HepG2 (cell line): ENCODE data around the gene TBL2. TPM values are rescaled to one million over a fixed set of nuclear protein-coding genes. Genes with fewer than 3 reads are reported as not detected.
A peak's percentile ranks its signal among the peaks of the same experiment; 100 is the strongest.

Experiments
- ARNT2 ChIP-seq: sonication (generic); formaldehyde crosslinking; IDR thresholded peaks from 2 replicates; pipeline ENCODE4 v1.8.0; 2022; ENCODE audit warnings: mild to moderate bottlenecking, low read depth, missing genetic modification reagents, moderate library complexity
- FLYWCH1 ChIP-seq: sonication (generic); formaldehyde crosslinking; IDR thresholded peaks from 2 replicates; pipeline ENCODE4 v1.8.1; 2023; ENCODE audit warnings: mild to moderate bottlenecking, missing genetic modification reagents
- FOXA3 ChIP-seq: IDR thresholded peaks from 2 replicates; pipeline ENCODE4 v1.6.1; 2016; ENCODE audit warnings: missing genetic modification reagents, missing compliant biosample characterization
- GTF3A ChIP-seq: sonication (generic); formaldehyde crosslinking; conservative IDR thresholded peaks from 2 replicates; pipeline ENCODE4 v1.4.0; 2020; ENCODE audit warnings: mild to moderate bottlenecking, missing genetic modification reagents
- MAZ ChIP-seq, 2 experiments: sonication (generic) in 1 of 2; formaldehyde crosslinking in 1 of 2; IDR thresholded peaks; 2 replicates each; pipeline versions ENCODE4 v1.5.0 to v1.6.1; 2012 to 2020; ENCODE audit warnings: low read depth in 2 of 2, mild to moderate bottlenecking in 2 of 2, borderline replicate concordance in 1 of 2, improper control_type of control experiment in 1 of 2, low read length in 1 of 2, missing genetic modification reagents in 1 of 2, moderate library complexity in 1 of 2
- SNRNP70 ChIP-seq: fragments of 200-400 bp; formaldehyde crosslinking; IDR thresholded peaks from 2 replicates; pipeline ENCODE4 v1.6.1; 2017; ENCODE audit warnings: mild to moderate bottlenecking, low read depth, low read length, moderate library complexity
- ZBTB20 ChIP-seq: sonication (generic); formaldehyde crosslinking; IDR thresholded peaks from 2 replicates; pipeline ENCODE4 v1.8.1; 2023; ENCODE audit warnings: missing genetic modification reagents, low read depth, mild to moderate bottlenecking, borderline replicate concordance
- ZNF24 ChIP-seq: fragments of 450-650 bp; IDR thresholded peaks from 2 replicates; pipeline ENCODE4 v1.6.1; 2017; ENCODE audit warnings: antibody characterized with exemption, mild to moderate bottlenecking
- ZNF331 ChIP-seq: sonication (generic); formaldehyde crosslinking; IDR thresholded peaks from 2 replicates; pipeline ENCODE4 v1.4.0; 2020; ENCODE audit warnings: missing genetic modification reagents
- ZNF570 ChIP-seq: sonication (generic); formaldehyde crosslinking; IDR thresholded peaks from 2 replicates; pipeline ENCODE4 v1.4.0; 2020; ENCODE audit warnings: mild to moderate bottlenecking, missing genetic modification reagents, borderline replicate concordance
- ZSCAN30 ChIP-seq: sonication (generic); formaldehyde crosslinking; IDR thresholded peaks from 2 replicates; pipeline ENCODE4 v1.5.0; 2020; ENCODE audit warnings: mild to moderate bottlenecking, missing genetic modification reagents
- polyA plus RNA-seq, 8 experiments: library from polyadenylated mRNA; depleted of rRNA in 3 of 8; stranded (reverse) in 7 of 8; unstranded in 1 of 8; fragments of >200 nt; fragmentation: Illumina TruSeq in 4 of 8; extraction: Trizol in 4 of 8; gene quantifications; 2 replicates each; pipeline versions ENCODE4 v1.2.1 to v1.2.3, GENCODE V29; 2011 to 2016; ENCODE audit warnings: low read depth in 4 of 8, missing spikeins in 1 of 8, mixed read lengths in 1 of 8; ENCODE audit not compliant: insufficient read depth in 1 of 8
- total RNA-seq, 5 experiments: library from RNA; depleted of rRNA; stranded (reverse); fragments of >200 nt; fragmentation: Illumina TruSeq; extraction: Trizol; gene quantifications; 2 replicates each; pipeline ENCODE4 v1.2.3, GENCODE V29; 2016; ENCODE audit warnings: low read depth in 1 of 5
- TF ChIP-seq, protein P1 (sequence below): sonication (generic); formaldehyde crosslinking; IDR thresholded peaks from 2 replicates; pipeline ENCODE4 v1.8.0; 2022; ENCODE audit warnings: low read depth, missing genetic modification reagents
- TF ChIP-seq, protein P2 (sequence below): IDR thresholded peaks from 2 replicates; pipeline ENCODE4 v1.6.1; 2018; ENCODE audit warnings: missing genetic modification reagents
- TF ChIP-seq, protein P3 (sequence below): sonication (generic); formaldehyde crosslinking; IDR thresholded peaks from 2 replicates; pipeline ENCODE4 v1.4.0; 2020; ENCODE audit warnings: mild to moderate bottlenecking, missing genetic modification reagents
- TF ChIP-seq, protein P4 (sequence below): sonication (generic); formaldehyde crosslinking; IDR thresholded peaks from 2 replicates; pipeline ENCODE4 v1.4.0; 2020; ENCODE audit warnings: missing genetic modification reagents
- TF ChIP-seq, protein P5 (sequence below): sonication (generic); formaldehyde crosslinking; conservative IDR thresholded peaks from 2 replicates; pipeline ENCODE4 v1.4.0; 2020; ENCODE audit warnings: missing genetic modification reagents
- TF ChIP-seq, protein P6 (sequence below): sonication (generic); formaldehyde crosslinking; IDR thresholded peaks from 2 replicates; pipeline ENCODE4 v1.5.0; 2020; ENCODE audit warnings: missing genetic modification reagents

Gene TBL2
- total and polyA plus RNA-seq, 2 of the 13 experiments (the other 11 are each of a cell fraction or from before 2014, with no cell fraction given), result 43.4 to 47.2 TPM

DNA sequence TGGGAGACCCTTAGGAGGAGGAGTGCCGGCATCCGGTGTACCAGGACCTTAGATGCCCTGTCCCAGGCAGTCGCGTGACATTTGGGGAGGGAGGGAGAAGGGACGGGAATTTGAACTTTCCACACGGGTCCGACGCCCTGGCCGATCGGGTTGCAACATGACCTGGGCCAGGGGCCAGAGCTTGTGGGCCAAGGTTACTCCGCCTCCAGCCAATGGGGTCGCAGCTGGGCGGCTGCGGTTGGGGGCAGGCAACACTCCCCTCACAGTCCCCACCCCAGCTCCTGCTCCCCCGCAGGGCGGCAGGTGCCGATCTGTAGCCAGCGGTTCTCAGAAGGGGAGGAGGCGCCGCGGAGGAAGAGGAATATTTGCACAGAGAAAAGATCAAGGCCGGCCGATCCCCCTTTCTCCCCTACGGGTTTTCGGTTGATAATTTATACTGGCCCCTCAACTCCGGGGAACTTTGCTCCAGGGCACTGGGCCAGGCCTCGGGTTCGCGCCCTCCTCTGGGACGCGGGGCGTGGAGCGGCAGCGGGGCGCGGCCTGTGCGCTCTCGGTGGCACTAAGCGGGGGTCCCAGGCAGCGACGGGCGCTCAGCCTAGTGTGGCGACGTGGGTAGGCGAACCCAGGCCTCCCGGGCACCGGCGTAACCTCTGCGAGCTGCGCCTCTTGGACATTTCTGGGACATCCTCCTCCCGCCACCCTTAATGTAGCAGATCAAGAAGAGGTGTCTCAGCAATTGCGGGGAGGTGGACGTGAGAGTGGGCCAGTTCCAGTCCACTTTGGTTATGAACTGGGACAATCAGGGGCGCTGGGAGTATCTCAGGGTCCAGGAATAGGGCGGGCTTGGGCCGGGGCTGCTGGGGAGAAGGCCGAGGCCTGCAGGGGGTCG is 44.8 kb upstream of the TBL2 start (continued):
- TF ChIP-seq, protein P1, sequence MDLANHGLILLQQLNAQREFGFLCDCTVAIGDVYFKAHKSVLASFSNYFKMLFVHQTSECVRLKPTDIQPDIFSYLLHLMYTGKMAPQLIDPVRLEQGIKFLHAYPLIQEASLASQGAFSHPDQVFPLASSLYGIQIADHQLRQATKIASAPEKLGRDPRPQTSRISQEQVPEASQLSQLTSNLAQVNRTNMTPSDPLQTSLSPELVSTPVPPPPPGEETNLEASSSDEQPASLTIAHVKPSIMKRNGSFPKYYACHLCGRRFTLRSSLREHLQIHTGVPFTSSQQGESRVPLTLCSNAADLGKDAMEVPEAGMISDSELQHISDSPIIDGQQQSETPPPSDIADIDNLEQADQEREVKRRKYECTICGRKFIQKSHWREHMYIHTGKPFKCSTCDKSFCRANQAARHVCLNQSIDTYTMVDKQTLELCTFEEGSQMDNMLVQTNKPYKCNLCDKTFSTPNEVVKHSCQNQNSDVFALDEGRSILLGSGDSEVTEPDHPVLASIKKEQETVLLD (CRISPR knock-in tag), result 0 out of 2 replicates have a peak, but pooled peaks have one; percentile 34
- TF ChIP-seq, protein P2, sequence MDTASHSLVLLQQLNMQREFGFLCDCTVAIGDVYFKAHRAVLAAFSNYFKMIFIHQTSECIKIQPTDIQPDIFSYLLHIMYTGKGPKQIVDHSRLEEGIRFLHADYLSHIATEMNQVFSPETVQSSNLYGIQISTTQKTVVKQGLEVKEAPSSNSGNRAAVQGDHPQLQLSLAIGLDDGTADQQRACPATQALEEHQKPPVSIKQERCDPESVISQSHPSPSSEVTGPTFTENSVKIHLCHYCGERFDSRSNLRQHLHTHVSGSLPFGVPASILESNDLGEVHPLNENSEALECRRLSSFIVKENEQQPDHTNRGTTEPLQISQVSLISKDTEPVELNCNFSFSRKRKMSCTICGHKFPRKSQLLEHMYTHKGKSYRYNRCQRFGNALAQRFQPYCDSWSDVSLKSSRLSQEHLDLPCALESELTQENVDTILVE (CRISPR knock-in tag), result 0 out of 2 replicates have a peak, but pooled peaks have one; percentile 19
- TF ChIP-seq, protein P3, sequence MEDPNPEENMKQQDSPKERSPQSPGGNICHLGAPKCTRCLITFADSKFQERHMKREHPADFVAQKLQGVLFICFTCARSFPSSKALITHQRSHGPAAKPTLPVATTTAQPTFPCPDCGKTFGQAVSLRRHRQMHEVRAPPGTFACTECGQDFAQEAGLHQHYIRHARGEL (CRISPR knock-in tag), result no peak
- TF ChIP-seq, protein P4, sequence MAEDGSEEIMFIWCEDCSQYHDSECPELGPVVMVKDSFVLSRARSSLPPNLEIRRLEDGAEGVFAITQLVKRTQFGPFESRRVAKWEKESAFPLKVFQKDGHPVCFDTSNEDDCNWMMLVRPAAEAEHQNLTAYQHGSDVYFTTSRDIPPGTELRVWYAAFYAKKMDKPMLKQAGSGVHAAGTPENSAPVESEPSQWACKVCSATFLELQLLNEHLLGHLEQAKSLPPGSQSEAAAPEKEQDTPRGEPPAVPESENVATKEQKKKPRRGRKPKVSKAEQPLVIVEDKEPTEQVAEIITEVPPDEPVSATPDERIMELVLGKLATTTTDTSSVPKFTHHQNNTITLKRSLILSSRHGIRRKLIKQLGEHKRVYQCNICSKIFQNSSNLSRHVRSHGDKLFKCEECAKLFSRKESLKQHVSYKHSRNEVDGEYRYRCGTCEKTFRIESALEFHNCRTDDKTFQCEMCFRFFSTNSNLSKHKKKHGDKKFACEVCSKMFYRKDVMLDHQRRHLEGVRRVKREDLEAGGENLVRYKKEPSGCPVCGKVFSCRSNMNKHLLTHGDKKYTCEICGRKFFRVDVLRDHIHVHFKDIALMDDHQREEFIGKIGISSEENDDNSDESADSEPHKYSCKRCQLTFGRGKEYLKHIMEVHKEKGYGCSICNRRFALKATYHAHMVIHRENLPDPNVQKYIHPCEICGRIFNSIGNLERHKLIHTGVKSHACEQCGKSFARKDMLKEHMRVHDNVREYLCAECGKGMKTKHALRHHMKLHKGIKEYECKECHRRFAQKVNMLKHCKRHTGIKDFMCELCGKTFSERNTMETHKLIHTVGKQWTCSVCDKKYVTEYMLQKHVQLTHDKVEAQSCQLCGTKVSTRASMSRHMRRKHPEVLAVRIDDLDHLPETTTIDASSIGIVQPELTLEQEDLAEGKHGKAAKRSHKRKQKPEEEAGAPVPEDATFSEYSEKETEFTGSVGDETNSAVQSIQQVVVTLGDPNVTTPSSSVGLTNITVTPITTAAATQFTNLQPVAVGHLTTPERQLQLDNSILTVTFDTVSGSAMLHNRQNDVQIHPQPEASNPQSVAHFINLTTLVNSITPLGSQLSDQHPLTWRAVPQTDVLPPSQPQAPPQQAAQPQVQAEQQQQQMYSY (CRISPR knock-in tag), result 0 out of 2 replicates have a peak, but pooled peaks have one; percentile 35
- no peak for TF ChIP-seq ZNF570 (CRISPR knock-in tag)
- TF ChIP-seq FOXA3 (CRISPR knock-in tag), result peak; percentile 56
- no peak for TF ChIP-seq ZNF24
- TF ChIP-seq GTF3A (CRISPR knock-in tag), result no peak
- no peak for TF ChIP-seq FLYWCH1 (CRISPR knock-in tag)
- TF ChIP-seq ZNF331 (CRISPR knock-in tag), result peak; percentile 35; the same call in 1 of the 2 replicates
- TF ChIP-seq, protein P5, sequence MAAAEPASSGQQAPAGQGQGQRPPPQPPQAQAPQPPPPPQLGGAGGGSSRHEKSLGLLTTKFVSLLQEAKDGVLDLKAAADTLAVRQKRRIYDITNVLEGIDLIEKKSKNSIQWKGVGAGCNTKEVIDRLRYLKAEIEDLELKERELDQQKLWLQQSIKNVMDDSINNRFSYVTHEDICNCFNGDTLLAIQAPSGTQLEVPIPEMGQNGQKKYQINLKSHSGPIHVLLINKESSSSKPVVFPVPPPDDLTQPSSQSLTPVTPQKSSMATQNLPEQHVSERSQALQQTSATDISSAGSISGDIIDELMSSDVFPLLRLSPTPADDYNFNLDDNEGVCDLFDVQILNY (CRISPR knock-in tag), result no peak
- TF ChIP-seq, protein P6, sequence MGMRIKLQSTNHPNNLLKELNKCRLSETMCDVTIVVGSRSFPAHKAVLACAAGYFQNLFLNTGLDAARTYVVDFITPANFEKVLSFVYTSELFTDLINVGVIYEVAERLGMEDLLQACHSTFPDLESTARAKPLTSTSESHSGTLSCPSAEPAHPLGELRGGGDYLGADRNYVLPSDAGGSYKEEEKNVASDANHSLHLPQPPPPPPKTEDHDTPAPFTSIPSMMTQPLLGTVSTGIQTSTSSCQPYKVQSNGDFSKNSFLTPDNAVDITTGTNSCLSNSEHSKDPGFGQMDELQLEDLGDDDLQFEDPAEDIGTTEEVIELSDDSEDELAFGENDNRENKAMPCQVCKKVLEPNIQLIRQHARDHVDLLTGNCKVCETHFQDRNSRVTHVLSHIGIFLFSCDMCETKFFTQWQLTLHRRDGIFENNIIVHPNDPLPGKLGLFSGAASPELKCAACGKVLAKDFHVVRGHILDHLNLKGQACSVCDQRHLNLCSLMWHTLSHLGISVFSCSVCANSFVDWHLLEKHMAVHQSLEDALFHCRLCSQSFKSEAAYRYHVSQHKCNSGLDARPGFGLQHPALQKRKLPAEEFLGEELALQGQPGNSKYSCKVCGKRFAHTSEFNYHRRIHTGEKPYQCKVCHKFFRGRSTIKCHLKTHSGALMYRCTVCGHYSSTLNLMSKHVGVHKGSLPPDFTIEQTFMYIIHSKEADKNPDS (CRISPR knock-in tag), result peak; percentile 94
- no peak for TF ChIP-seq SNRNP70
- peak; percentile 60; the same call in 1 of the 2 replicates for TF ChIP-seq ZBTB20
- peak; percentile 67 for TF ChIP-seq ARNT2 (CRISPR knock-in tag)
- peak; percentile 93 for TF ChIP-seq MAZ (IDR thresholded peaks at IDR 0.05; ENCODE audit: borderline replicate concordance, low read depth, low read length)
- peak; percentile 96 for TF ChIP-seq MAZ (CRISPR knock-in tag; IDR thresholded peaks at IDR 0.05; ENCODE audit: low read depth)
- peak; percentile 51; the same call in 1 of the 2 replicates for TF ChIP-seq ZSCAN30 (CRISPR knock-in tag)
